DND-41 (cell line): ENCODE measurements around the gene DNMT1.

ENCODE experiments used
- EZH2 ChIP-seq: IDR thresholded peaks from 3 replicates; pipeline ENCODE4 v1.6.1; 2012; ENCODE audit warnings: borderline replicate concordance, low read depth, mild to moderate bottlenecking, moderate library complexity, low read length, inconsistent platforms; ENCODE audit not compliant: severe bottlenecking
- TF ChIP-seq, protein P1 (sequence below): IDR thresholded peaks from 2 replicates; pipeline ENCODE4 v1.5.1; 2012; ENCODE audit warnings: borderline replicate concordance, low read length, moderate library complexity, mild to moderate bottlenecking; ENCODE audit not compliant: poor library complexity, severe bottlenecking; ENCODE audit errors: extremely low read depth

DNA sequence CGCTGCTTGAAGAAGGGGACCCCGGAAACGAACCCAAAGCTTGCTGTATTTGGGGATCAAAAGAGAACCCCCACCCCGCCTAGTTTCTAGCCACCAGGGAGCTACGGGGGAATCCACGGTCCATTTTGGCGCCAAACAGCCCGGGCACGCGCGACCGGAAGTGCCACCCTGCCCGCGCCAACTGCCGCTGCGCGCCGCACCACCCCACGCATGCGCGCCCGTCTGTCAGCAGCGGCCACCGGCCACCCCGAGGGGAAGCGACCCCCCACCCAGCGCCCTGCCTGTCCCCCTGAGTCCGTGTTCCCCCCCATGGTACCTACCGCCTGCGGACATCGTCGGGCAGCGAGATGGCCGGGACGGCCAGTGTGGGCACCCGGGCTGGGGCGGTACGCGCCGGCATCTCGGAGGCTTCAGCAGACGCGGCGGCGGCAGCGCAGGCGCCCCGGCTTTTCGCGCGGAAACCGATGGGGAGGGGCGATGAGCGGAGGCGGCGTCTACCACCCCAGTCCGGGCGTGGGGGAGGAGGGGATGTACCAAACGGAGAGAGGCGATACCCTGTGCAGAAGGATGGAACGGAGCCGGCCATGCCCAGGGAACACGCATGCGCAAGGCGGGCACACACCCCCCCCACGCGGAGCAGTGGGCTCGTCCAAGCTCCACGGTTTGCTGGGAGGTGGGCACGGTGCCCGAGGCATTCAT is at the start of gene DNMT1:
- TF ChIP-seq, protein P1, sequence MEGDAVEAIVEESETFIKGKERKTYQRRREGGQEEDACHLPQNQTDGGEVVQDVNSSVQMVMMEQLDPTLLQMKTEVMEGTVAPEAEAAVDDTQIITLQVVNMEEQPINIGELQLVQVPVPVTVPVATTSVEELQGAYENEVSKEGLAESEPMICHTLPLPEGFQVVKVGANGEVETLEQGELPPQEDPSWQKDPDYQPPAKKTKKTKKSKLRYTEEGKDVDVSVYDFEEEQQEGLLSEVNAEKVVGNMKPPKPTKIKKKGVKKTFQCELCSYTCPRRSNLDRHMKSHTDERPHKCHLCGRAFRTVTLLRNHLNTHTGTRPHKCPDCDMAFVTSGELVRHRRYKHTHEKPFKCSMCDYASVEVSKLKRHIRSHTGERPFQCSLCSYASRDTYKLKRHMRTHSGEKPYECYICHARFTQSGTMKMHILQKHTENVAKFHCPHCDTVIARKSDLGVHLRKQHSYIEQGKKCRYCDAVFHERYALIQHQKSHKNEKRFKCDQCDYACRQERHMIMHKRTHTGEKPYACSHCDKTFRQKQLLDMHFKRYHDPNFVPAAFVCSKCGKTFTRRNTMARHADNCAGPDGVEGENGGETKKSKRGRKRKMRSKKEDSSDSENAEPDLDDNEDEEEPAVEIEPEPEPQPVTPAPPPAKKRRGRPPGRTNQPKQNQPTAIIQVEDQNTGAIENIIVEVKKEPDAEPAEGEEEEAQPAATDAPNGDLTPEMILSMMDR = no peak
- no peak for TF ChIP-seq EZH2
